ENCODE results near the gene VCAN.

The VCAN gene

DNA sequence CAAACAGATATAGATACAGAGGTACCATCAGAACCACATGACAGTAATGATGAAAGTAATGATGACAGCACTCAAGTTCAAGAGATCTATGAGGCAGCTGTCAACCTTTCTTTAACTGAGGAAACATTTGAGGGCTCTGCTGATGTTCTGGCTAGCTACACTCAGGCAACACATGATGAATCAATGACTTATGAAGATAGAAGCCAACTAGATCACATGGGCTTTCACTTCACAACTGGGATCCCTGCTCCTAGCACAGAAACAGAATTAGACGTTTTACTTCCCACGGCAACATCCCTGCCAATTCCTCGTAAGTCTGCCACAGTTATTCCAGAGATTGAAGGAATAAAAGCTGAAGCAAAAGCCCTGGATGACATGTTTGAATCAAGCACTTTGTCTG lies 69.2 kb downstream of the VCAN start:
- no peak for DNase-seq

DNA sequence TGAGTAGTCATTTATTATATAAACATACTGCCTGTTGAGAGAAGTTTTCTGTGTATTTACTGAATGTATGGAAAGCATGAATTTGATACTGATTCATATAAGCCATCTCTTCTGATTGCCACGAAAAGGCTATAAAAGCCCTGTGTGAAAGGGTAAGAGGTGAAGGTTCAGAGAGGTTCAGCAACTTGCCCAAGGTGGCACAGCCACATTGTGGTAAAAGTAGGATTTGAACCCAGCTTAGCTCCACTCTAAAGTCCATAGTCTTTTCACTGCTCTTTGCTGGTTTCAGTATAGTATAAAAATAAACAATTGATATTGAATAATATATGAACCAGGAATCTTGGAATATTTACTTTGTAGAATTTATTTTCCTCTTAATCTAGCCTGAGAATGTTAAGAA lies 71.3 kb downstream of the VCAN start:
- no peak for DNase-seq

DNA sequence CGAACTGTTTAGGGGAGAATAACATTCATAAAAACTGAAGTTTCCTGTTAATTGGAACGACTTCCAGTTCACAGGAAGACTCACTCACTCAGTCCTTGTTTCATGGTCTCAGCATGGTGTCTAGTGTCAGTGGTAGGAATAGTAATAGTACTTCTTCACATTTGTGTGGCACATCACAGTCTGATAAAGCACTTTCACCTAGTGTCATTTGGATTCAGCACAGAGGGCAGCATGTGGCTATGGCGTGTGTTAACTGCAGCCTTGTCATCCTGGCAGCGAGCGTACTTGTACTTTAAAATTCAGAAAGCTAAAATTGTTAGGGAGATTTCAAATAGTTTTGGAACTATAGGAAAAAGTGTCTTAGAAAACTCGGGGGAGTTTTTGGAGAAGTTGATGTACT lies 72.4 kb downstream of the VCAN start:
- no peak for DNase-seq

- no peak for DNase-seq
These were observed 75.6 kb downstream of the VCAN start for GRCh38 chr5:83547161-83547560.

DNA sequence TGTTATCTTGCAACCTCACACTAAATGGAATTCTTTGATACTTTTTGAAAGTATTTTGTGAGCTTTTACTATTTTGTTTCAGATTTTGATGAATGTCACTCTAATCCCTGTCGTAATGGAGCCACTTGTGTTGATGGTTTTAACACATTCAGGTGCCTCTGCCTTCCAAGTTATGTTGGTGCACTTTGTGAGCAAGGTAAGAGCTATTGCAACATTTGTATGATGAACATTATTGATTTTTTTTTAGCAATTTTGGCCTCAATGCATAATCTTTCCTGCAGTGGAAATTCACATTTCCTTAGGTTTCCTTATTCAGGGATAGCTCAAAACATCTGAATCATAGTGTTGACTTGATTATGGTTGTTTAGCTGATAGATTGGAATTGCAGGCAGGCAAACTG lies 76.3 kb downstream of the VCAN start:
- no peak for DNase-seq

- no peak for DNase-seq
These were observed 77.0 kb downstream of the VCAN start for GRCh38 chr5:83548581-83548980.

DNA sequence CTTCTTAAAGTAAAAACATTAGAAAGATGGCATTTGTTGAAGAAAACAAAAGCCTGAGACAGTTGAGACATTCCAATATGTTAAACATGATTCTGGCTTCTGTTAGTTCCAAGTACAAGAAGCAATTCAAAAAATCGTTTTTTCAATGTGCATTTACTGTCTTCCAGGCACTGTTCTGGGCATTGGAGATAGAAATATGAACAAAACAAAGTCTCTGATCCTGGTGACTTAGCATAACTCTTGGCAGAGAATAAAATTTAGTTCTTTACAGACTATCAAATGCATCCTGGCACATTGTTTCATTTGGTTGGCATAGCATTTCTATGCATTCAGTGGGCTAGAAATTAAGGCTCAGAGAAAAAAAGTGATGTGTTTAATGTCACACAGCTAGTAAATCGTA lies 77.5 kb downstream of the VCAN start:
- DNase-seq = no peak

GRCh38 chr5:83549674-83550073 lies 78.1 kb downstream of the VCAN start:
- no peak for DNase-seq

GRCh38 chr5:83551821-83552220 lies 80.3 kb downstream of the VCAN start:
- no peak for DNase-seq

DNA sequence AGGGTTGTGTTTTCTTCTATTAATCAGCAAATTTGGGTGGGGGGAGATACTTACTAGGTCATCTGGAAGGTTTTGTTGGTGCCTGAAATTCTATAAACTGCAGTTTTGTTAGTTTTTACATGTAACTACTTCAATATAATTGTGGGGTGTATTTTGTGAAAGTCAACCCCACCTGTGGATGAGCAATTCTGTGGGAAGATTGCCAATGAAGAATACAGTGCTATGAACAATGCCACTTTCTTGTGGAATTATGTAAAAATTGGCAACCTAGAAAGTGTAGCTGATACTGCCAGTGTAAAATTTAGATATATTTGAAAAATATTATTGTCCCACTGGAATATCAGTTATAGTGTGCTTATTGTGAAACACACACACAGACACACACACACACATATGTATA lies 80.7 kb downstream of the VCAN start:
- DNase-seq = no peak

DNA sequence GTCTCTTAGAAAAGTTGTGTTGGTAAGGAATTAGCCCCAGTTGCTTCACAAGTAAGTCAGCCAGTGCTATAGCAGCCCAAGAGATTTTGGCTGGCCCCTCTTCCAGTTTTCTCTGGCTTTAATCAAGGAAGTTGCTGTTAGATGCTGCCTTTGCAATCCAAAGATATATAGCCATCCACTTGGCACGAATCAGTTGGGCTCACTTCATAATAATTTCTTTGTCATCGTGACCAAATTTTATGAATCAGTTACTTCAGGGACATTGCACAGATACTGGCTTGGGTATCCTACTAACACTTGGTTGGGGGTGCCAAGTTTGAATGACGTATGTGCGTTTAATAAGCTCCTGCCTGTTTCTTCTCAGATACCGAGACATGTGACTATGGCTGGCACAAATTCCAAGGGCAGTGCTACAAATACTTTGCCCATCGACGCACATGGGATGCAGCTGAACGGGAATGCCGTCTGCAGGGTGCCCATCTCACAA lies 81.5 kb downstream of the VCAN start:
- DNase-seq = no peak

- no peak for DNase-seq
These were observed 82.6 kb downstream of the VCAN start for GRCh38 chr5:83554133-83554532.

GRCh38 chr5:83554686-83555085 lies 83.1 kb downstream of the VCAN start:
- DNase-seq = no peak

DNA sequence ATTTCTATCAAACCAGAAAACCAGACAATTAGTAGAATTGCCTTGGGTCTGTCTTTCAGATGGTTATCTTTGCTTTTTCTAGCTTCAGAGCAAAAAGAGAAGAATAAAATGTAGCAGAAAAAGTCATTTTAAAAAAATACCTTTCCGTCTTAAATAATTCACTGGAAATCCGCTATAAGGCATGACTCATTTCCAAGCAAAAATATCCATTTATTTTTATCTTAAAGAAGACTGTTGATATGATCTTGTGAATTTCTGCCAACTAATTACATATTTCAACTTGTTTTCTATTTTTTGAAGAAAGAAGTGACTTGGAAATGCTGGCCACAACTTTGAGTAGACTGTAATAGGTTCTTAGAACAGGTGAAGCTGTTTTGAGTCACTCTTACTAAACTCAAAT lies 83.7 kb downstream of the VCAN start:
- no peak for DNase-seq

DNA sequence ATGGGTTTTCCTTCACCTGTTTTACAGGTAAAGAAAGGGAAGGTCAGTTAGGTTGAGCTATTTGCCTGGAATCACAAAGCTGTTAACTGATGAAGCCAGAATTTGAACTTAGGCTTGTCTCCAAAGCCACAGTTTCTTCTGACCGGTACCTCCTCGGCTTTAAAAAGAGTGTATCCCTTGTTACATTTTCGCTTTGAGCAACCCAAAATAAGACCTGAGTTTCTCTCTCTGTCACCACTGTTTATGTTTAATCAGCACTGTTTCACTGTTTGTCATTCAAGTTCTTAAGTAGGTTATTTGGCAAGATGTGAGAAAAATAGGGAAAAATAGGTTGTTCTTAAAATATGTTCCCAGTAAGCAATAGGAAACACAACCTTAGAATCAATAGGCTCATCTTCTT lies 84.6 kb downstream of the VCAN start:
- no peak for DNase-seq

DNA sequence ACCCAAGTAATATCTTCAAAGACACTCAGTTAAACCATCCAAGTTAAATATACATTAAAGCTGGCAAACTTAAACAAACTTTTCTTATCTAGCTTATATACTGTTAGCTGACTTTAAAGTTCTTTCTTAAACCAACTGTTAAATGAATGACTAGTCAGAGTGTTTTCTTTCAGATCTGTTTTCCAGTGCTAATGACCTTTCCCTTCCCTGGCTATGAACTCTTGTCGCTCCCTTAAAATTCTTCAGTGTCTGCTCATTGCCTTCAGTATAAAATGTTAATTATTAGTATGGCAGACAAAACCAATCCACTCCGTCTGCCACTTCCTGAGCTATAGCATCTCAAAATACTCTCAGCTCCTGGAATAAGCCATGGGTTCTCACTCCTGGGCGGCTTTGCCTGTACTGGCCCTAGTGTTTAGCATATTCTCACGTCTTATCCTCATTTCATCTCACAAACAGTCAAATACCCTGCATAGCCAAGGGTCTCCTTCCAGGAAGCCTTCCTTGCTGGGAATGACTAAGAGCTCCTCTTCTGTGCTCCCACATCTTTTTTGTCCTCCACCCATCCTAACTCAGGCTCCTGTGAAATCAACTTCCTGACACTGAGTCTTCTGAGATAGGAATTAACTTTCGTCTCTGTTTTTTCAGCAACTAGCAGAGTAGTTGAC lies 87.7 kb downstream of the VCAN start:
- DNase-seq = no peak

DNA sequence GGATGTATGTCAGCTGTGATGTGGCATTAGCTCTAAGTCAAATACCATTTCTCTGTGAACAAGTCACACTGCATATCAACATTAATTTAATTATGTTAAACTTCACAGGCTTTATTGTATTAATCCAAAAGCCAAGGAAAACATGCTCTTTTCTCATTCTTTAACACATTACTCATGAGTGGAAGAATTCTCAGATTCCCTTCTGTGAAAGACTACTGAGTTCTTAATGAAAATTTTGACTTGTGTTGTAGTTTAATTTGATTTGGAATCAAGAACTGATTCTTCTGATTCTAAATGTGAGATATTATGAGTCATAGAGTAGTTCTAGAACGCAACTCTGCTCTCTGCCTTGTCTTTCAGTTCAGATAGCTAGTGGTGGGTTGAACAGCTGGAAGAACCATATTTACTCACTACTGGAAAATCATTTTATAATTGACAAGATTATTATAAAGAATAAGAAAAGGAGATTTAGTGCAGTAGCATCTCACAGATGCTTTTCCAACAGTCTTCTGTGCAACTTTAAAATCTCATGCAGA lies 90.6 kb downstream of the VCAN start:
- no peak for DNase-seq

GRCh38 chr5:83562791-83563557 lies 91.4 kb downstream of the VCAN start:
- DNase-seq = no peak

- no peak for DNase-seq
These were observed 92.1 kb downstream of the VCAN start for GRCh38 chr5:83563631-83564030.

GRCh38 chr5:83564069-83564749 lies 92.7 kb downstream of the VCAN start:
- DNase-seq = peak; percentile 24 to 29

GRCh38 chr5:83567741-83568140 lies 96.2 kb downstream of the VCAN start:
- no peak for DNase-seq

DNA sequence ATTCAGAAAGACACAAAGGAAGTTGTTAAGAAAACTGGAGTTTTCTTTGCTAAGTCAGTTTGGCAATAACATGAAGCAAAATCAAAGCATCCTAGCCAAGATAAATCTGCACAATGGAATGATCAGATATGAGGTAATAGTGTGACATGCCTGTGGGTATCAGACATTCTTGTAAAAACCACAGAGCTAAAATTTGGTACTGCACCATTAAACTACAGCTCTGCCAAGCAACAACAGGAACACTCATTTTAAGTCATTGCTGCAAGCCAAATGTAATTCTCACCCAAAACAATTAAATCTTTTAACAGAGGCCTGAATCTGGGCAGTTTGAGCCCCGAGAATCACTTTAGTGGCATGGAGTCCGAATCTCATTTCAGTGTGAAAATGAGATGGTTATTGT lies 96.6 kb downstream of the VCAN start:
- DNase-seq = no peak

DNA sequence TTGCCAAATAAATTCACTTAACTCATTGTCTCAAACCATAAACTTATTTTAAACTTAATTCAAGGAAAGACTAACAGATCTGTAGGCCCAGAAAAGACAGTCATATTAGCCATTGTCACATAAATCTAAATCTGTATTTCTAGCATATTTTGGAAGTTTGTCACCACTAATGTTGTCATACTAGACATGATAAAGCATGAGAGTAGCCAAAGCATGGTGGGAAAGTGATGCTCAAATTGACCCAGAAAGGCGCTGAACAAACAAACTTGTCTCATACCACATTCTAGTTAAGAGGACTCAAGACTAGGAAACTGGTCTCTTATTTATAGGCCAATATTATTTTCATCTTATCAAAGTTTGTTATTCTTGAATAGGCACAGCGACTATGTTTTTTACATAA lies 99.4 kb downstream of the VCAN start:
- no peak for DNase-seq

- no peak for DNase-seq
These were observed 100.7 kb downstream of the VCAN start for GRCh38 chr5:83572271-83572670.
